HepG2 (cell line): ENCODE results near the gene TENM3. TPM values are rescaled to one million over a fixed set of nuclear protein-coding genes. Genes with fewer than 3 reads are reported as not detected.

Experiments used
- ATAC-seq: fragments of 200-7000 bp; cut with Tn5 transposase; 3 replicates; pipeline ENCODE4 v1.9.1; 2020; ENCODE audit warnings: mild to moderate bottlenecking, moderate library complexity
- BruUV-seq: library from RNA; stranded (reverse); fragments of 400-500 nt; replicated peaks from 2 replicates; lab custom pipeline; 2021; lab: Mats Ljungman, UMichigan
- CTCF ChIA-PET: fragments of 300-600 bp; formaldehyde crosslinking; extraction: SDS; loops from one replicate; lab custom pipeline; 2021; ENCODE audit warnings: low total read pairs, inconsistent platforms, low intra/inter-chr PET ratio; lab: Yijun Ruan, JAX
- POLR2A ChIA-PET: fragments of 350-600 bp; sonication (Branson Sonifier 250); formaldehyde crosslinking; loops from one replicate; lab custom pipeline; 2020; ENCODE audit warnings: antibody characterized with exemption, inconsistent platforms; lab: Yijun Ruan, JAX
- DNase-seq: peaks from one replicate; pipeline ENCODE4 v3.0.0-alpha.2; 2015; ENCODE audit warnings: low spot score
- FAIRE-seq: peaks from 3 replicates; lab custom pipeline; 2011; peaks lifted over from hg19 to GRCh38; lab: Jason Lieb, UNC
- H2AFZ ChIP-seq: one replicate; pipeline ENCODE4 v1.6.1; 2011; ENCODE audit warnings: low read length, inconsistent platforms
- H3K27ac ChIP-seq: fragments of 300-600 bp; 3 replicates; pipeline ENCODE4 v1.8.0; 2011; ENCODE audit warnings: mixed run types, mild to moderate bottlenecking, mixed read lengths, low read length, inconsistent platforms; ENCODE audit not compliant: insufficient read depth; ENCODE audit errors: extremely low read length
- H3K27me3 ChIP-seq, 2 experiments: fragments of 200-600 bp in 1 of 2; 2 replicates in 1 of 2; 3 replicates in 1 of 2; pipeline versions ENCODE4 v1.6.0 to v1.8.0; 2011; ENCODE audit warnings: low read length in 2 of 2, mild to moderate bottlenecking in 2 of 2, moderate library complexity in 2 of 2, inconsistent platforms in 1 of 2; ENCODE audit not compliant: insufficient read depth in 2 of 2, control insufficient read depth in 1 of 2
- H3K36me3 ChIP-seq, 2 experiments: fragments of 200-600 bp in 1 of 2; replicated peaks in 1 of 2; 2 replicates in 1 of 2; 3 replicates in 1 of 2; pipeline versions ENCODE4 v1.5.1 to v1.8.0; 2011; ENCODE audit warnings: low read length in 2 of 2, inconsistent platforms in 1 of 2; ENCODE audit not compliant: insufficient read depth in 2 of 2, control insufficient read depth in 1 of 2
- H3K4me1 ChIP-seq: 2 replicates; pipeline ENCODE4 v1.5.1; 2012; ENCODE audit warnings: low read length, inconsistent platforms; ENCODE audit not compliant: insufficient read depth
- H3K4me2 ChIP-seq: 2 replicates; pipeline ENCODE4 v1.6.0; 2011; ENCODE audit warnings: low read depth, low read length, inconsistent platforms
- H3K4me3 ChIP-seq, 3 experiments: fragments of 200-600 bp in 1 of 3; sonication (generic), shearing (Covaris generic) in 1 of 3; replicated peaks in 1 of 3; 2 replicates each; pipeline ENCODE4 v1.5.1; 2011 to 2016; ENCODE audit warnings: low read length in 3 of 3, inconsistent platforms in 2 of 3, low read depth in 2 of 3, mild to moderate bottlenecking in 2 of 3, control low read depth in 1 of 3, mixed read lengths in 1 of 3; ENCODE audit not compliant: insufficient read depth in 1 of 3
- H3K79me2 ChIP-seq: one replicate; pipeline ENCODE4 v1.6.1; 2011; ENCODE audit warnings: low read length, inconsistent platforms; ENCODE audit not compliant: insufficient read depth
- H3K9ac ChIP-seq: 2 replicates; pipeline ENCODE4 v1.6.0; 2011; ENCODE audit warnings: mild to moderate bottlenecking, low read depth, low read length, inconsistent platforms; ENCODE audit not compliant: insufficient read depth
- H3K9me3 ChIP-seq: 2 replicates; pipeline ENCODE4 v1.5.1; 2012; ENCODE audit warnings: mild to moderate bottlenecking, low read length
- H4K20me1 ChIP-seq: 2 replicates; pipeline ENCODE4 v1.6.0; 2011; ENCODE audit warnings: inconsistent platforms, mild to moderate bottlenecking, low read length, moderate library complexity; ENCODE audit not compliant: insufficient read depth
- CERS6 ChIP-seq: sonication (generic); formaldehyde crosslinking; IDR thresholded peaks from 2 replicates; pipeline ENCODE4 v1.5.0; 2020; ENCODE audit warnings: missing genetic modification reagents
- MAFG ChIP-seq: sonication (generic); formaldehyde crosslinking; IDR thresholded peaks from 2 replicates; pipeline ENCODE4 v1.5.1; 2020; ENCODE audit warnings: mild to moderate bottlenecking, missing genetic modification reagents
- MLLT10 ChIP-seq: sonication (generic); formaldehyde crosslinking; IDR thresholded peaks from 2 replicates; pipeline ENCODE4 v1.4.0; 2020; ENCODE audit warnings: missing genetic modification reagents
- NBN ChIP-seq: fragments of 450-650 bp; conservative IDR thresholded peaks from 2 replicates; pipeline ENCODE4 v1.6.1; 2017
- RXRB ChIP-seq: IDR thresholded peaks from 2 replicates; pipeline ENCODE4 v1.6.1; 2016; ENCODE audit warnings: borderline replicate concordance, missing genetic modification reagents, missing compliant biosample characterization
- SOX6 ChIP-seq, 2 experiments: fragments of 450-650 bp in 1 of 2; sonication (generic) in 1 of 2; formaldehyde crosslinking in 1 of 2; IDR thresholded peaks; 2 replicates each; pipeline versions ENCODE4 v1.4.0 to v1.6.1; 2017 to 2020; ENCODE audit warnings: antibody characterized with exemption in 1 of 2, mild to moderate bottlenecking in 1 of 2, missing genetic modification reagents in 1 of 2
- ZNF224 ChIP-seq: sonication (generic); formaldehyde crosslinking; IDR thresholded peaks from 2 replicates; pipeline ENCODE4 v1.5.0; 2020; ENCODE audit warnings: mild to moderate bottlenecking, missing genetic modification reagents
- ZNF275 ChIP-seq: sonication (generic); formaldehyde crosslinking; IDR thresholded peaks from 2 replicates; pipeline ENCODE4 v1.8.0; 2022; ENCODE audit warnings: missing genetic modification reagents, mild to moderate bottlenecking, inconsistent platforms, borderline replicate concordance
- ZNF646 ChIP-seq: sonication (generic); formaldehyde crosslinking; IDR thresholded peaks from 2 replicates; pipeline ENCODE4 v1.9.0; 2021; ENCODE audit warnings: mild to moderate bottlenecking, missing genetic modification reagents
- WGBS: methylation state at CpG from one replicate; pipeline ENCODE4 v1.1.6; 2017; ENCODE audit warnings: low lambda C conversion rate; 5-methylcytosine and 5-hydroxymethylcytosine counted together
- in situ Hi-C: cut with HindIII; loops from 2 replicates; pipeline ENCODE4 v1.10.0; 2017; ENCODE audit warnings: low pct_unique_long_range_greater_than_20kb; ENCODE audit not compliant: extremely low pct_ligation_motif_present
- intact Hi-C: fragments of 100-400 bp; cut with micrococcal nuclease; formaldehyde crosslinking; loops from one replicate; pipeline ENCODE4 v1.10.0; 2022; ENCODE audit not compliant: unreplicated experiment
- polyA plus RNA-seq, 8 experiments: library from polyadenylated mRNA; depleted of rRNA in 3 of 8; stranded (reverse) in 7 of 8; unstranded in 1 of 8; fragments of >200 nt; fragmentation: Illumina TruSeq in 4 of 8; extraction: Trizol in 4 of 8; gene quantifications; 2 replicates each; pipeline versions ENCODE4 v1.2.1 to v1.2.3, GENCODE V29; 2011 to 2016; ENCODE audit warnings: low read depth in 4 of 8, missing spikeins in 1 of 8, mixed read lengths in 1 of 8; ENCODE audit not compliant: insufficient read depth in 1 of 8
- total RNA-seq, 5 experiments: library from RNA; depleted of rRNA; stranded (reverse); fragments of >200 nt; fragmentation: Illumina TruSeq; extraction: Trizol; gene quantifications; 2 replicates each; pipeline ENCODE4 v1.2.3, GENCODE V29; 2016; ENCODE audit warnings: low read depth in 1 of 5

The TENM3 gene
- total and polyA plus RNA-seq, 2 of the 13 experiments (the other 11 are each of a cell fraction or from before 2014, with no cell fraction given): 0.04 TPM; not detected in 1

DNA sequence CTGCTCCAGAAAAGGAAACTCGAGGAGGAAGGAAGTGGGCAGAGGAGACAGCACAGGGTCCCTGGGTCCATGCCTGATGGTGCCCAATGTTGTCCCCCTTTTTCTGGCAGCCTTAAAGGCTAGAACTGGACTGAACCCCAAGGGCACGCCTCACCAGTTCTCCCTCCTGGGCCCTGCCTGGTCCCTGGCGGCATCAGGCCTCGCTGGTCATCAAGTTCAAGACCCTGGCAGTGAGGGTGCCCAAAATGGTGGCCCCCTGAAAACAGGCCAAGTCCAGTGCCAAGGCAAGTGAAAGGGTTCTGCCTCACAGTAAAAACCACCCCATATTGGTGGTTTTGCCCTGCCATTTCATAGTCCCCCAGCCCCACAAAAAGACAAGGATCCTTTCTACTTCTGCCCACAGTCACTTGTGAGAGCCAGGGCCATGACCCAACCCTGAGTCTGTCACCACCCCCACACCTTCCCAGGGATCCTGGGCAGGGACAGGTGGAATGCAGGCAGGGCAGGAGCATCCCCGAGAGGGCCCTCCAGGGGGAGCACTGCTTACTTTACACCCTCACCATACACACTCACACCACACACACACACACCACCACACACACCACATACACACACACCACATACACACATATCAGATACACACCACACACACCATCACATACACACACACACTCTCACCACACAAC, 566.4 kb downstream of the TENM3 start (continued):
- TF ChIP-seq ZNF646 (peak; percentile 92; the same call in 1 of the 2 replicates), CERS6 (CRISPR knock-in tag) (no peak)
- TF ChIP-seq, all 625 proteins: peak for 7

DNA sequence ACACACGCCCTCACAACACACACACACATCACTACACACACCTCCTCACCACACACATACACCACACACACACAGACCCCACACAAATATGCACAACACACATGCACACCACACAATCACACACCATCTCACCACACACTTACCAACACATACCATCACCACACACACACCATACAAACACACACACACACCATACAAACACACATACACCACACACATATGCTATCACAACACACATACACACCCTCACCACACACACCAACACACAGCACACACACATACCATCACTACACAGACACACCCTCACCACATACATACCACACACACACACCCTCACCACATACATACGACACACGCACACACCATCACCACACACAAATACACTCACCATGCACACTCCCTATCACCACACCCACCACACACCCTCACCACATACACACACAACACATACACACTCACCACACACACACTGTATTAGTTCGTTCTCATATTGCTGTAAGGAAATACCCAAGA, 567.0 kb downstream of the TENM3 start:
- Histone ChIP-seq H3K9ac (no peak overlapping the region), H2AFZ (no peak overlapping the region), H3K79me2 (no peaks in the 10 kb centered on the region), H3K4me1 (no peaks in the 10 kb centered on the region), H3K4me3 (no peak overlapping the region), H4K20me1 (no peaks in the 10 kb centered on the region), H3K9me3 (peaks cover 4% of the 10 kb centered on the region; the same call in 1 of the 2 replicates), H3K4me2 (no peak overlapping the region), H3K27ac (no peak overlapping the region), H3K36me3 (no peaks in the 10 kb centered on the region), H3K27me3 (no peaks in the 10 kb centered on the region; a peak in 1 of 5 replicates)
- ChIA-PET CTCF (interaction anchor here (1.8 kb wide), 1 partner anchor 115 kb away, joined by 6 read pairs; no protein-coding TSS in a partner anchor), POLR2A (no interaction called here)
- FAIRE-seq (peak; percentile 4), ATAC-seq (no peak), DNase-seq (no peak)
- in situ Hi-C loops: loop anchor here (25.0 kb wide), 1 partner anchor 1248 kb away; no protein-coding TSS in a partner anchor
- BruUV-seq: no TSS peak
- intact Hi-C loops: no loop called here
- WGBS: 58% methylated on average over 4 of the region's 4 CpGs
- TF ChIP-seq RXRB (no peak), ZNF275 (CRISPR knock-in tag) (no peak), SOX6 (IDR thresholded peaks at IDR 0.05) (0 out of 2 replicates have a peak, but pooled peaks have one; percentile 89), SOX6 (CRISPR knock-in tag; IDR thresholded peaks at IDR 0.05) (no peak), MLLT10 (CRISPR knock-in tag) (no peak), ZNF224 (no peak), NBN (0 out of 2 replicates have a peak, but pooled peaks have one; percentile 59), MAFG (no peak)
